ENCODE data around the gene AK9. TPM values are rescaled to one million over a fixed set of nuclear protein-coding genes. Genes with fewer than 3 reads are reported as not detected.

Gene AK9
- polyA plus RNA-seq, 2 donors, result 2.4 to 3.0 TPM

DNA sequence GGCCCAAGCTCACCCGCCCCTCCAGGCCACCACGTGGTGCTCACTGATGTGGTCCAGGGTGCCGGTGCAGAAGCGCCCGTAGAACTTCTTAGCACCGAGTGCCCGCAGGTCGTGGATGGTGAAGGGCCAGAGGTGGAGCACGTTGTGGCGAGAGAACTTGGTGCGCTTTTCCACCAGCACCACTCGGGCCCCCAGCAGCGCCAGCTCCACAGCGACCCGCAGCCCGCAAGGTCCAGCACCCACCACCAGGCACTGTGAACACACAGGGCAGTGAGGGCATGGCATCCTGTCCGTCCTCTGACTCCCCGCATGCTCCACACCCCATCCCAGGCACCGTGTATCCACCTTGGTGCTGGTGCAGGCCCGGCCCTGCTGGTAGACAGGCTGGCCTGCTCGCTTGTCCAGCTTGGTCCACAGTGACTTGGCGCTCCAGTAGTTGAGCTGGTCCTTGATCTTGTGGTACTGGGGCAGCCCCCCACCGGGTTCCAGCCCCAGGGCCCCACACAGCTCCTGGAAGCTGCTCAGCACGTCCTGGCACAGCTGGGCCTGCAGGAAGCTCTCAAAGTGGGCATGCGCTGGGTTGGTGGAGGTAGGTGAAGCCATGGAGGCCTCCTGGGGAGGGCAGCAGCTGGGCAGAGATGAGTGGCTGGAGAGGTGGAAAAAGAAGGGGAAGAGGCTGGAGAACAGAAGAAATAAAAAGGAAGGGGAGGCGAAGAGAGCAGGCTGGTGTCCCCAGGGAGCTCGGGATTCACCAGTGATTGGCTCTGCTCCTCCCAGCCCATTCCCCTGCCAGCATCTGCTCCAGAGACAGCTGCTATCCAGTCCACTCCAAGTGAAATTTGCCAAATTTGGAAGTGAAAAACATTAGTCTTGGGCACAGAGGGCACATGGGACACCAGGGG, 237.2 kb downstream of the AK9 start:
- WGBS, 2 donors, result 90% methylated on average over 27 of the region's 27 CpGs
- Histone ChIP-seq H3K27ac (ENCODE audit: low read depth in 2 of 2, low read length in 1 of 2) (peak overlapping the region; percentile 78 to 80), H3K9me3 (ENCODE audit: control insufficient read depth in 2 of 2, insufficient read depth in 1 of 2, low read depth in 1 of 2, low read length in 1 of 2) (peaks cover 0 to 2% of the 10 kb centered on the region in 2 donors), H3K4me3 (ENCODE audit: low read depth in 1 of 2, low read length in 2 of 2) (peak overlapping the region; percentile 43 to 77), H3K4me1 (ENCODE audit: control insufficient read depth in 2 of 2, insufficient read depth in 2 of 2, low read length in 1 of 2) (peaks cover 13 to 25% of the 10 kb centered on the region in 2 donors), H3K36me3 (ENCODE audit: control insufficient read depth in 2 of 2, insufficient read depth in 2 of 2, low read length in 1 of 2) (no peaks in the 10 kb centered on the region), H3K27me3 (ENCODE audit: control insufficient read depth in 1 of 2, insufficient read depth in 2 of 2, low read length in 2 of 2) (no peaks in the 10 kb centered on the region)

DNA sequence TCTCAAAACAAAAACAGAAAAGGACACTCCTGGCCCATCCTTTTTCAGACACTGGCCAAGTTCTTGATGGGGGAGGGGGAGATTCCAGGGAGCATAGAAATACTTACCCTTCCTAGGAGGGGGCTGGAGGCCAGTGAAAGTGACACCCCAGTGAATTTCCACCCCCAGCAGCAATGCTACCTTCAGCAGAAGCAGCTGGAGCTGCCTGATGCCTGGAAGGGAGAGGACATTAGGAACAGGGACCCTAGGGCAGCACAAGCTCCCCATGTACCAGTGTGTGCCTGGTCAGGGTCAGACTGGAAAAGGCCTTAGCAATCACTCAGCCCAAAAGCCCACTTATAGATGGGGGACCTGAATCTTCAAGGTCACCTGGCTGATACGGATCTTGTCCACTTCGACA, 237.8 kb downstream of the AK9 start:
- Histone ChIP-seq H3K27me3 (ENCODE audit: control insufficient read depth in 1 of 2, insufficient read depth in 2 of 2, low read length in 2 of 2) (no peaks in the 10 kb centered on the region), H3K4me1 (ENCODE audit: control insufficient read depth in 2 of 2, insufficient read depth in 2 of 2, low read length in 1 of 2) (peaks cover 13 to 25% of the 10 kb centered on the region in 2 donors), H3K27ac (ENCODE audit: low read depth in 2 of 2, low read length in 1 of 2) (no peak overlapping the region), H3K4me3 (ENCODE audit: low read depth in 1 of 2, low read length in 2 of 2) (no peak overlapping the region), H3K9me3 (ENCODE audit: control insufficient read depth in 2 of 2, insufficient read depth in 1 of 2, low read depth in 1 of 2, low read length in 1 of 2) (peaks cover 0 to 2% of the 10 kb centered on the region in 2 donors), H3K36me3 (ENCODE audit: control insufficient read depth in 2 of 2, insufficient read depth in 2 of 2, low read length in 1 of 2) (no peaks in the 10 kb centered on the region)
- WGBS, 2 donors, result 94 to 100% methylated on average over 2 of the region's 2 CpGs

DNA sequence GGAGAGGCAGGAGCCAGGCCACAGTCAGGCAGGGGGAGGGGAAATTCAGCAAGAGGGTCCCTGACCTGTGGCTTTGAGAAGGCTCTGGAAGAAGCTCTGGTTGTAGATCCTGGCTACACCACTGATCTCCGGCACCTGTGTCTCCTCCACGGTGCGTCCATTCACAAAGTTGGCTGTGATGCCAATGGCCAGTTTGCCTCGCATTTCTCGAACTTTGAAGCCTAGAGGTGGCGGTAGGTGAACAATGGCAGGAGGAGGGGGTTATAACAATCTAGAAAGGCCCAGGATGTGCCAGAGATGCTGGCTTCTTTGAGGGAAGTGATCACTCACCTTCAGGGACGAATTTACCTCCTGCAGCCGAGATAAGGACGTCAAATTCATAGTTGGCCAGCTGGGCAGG, 238.8 kb downstream of the AK9 start:
- H3K36me3 ChIP-seq (ENCODE audit: control insufficient read depth in 2 of 2, insufficient read depth in 2 of 2, low read length in 1 of 2), result no peaks in the 10 kb centered on the region
- 84 to 89% methylated on average over 9 of the region's 9 CpGs for WGBS, 2 donors

DNA sequence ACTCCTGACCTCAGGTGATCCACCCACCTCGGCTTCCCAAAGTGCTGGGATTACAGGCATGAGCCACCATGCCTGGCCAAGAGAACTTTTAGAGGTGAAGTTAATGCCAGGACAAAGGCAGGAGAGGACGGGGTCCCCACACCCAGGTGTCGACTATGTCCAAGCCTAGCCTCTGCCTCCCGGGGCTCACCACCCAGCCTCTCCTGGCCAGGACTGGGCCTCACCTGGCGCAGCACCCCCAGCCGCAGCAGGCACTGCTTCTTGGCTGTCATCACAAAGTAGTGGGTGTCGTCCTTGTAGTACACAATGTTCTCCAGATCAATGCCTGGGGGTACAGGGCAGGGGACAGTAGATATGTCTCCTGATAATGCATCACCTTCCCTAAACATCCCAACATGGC, 239.6 kb downstream of the AK9 start:
- 81 to 91% methylated on average over 7 of the region's 7 CpGs for WGBS, 2 donors
- Histone ChIP-seq H3K4me1 (ENCODE audit: control insufficient read depth in 2 of 2, insufficient read depth in 2 of 2, low read length in 1 of 2) (peaks cover 13 to 23% of the 10 kb centered on the region in 2 donors), H3K27ac (ENCODE audit: low read depth in 2 of 2, low read length in 1 of 2) (no peak overlapping the region), H3K27me3 (ENCODE audit: control insufficient read depth in 1 of 2, insufficient read depth in 2 of 2, low read length in 2 of 2) (no peaks in the 10 kb centered on the region), H3K9me3 (ENCODE audit: control insufficient read depth in 2 of 2, insufficient read depth in 1 of 2, low read depth in 1 of 2, low read length in 1 of 2) (peaks cover 0 to 2% of the 10 kb centered on the region in 2 donors), H3K36me3 (ENCODE audit: control insufficient read depth in 2 of 2, insufficient read depth in 2 of 2, low read length in 1 of 2) (peaks cover 0 to 4% of the 10 kb centered on the region in 2 donors), H3K4me3 (ENCODE audit: low read depth in 1 of 2, low read length in 2 of 2) (no peak overlapping the region)

More for the DNA sequence above, 238.8 kb downstream of the AK9 start:
- Histone ChIP-seq H3K4me3 (ENCODE audit: low read depth in 1 of 2, low read length in 2 of 2) (no peak overlapping the region), H3K9me3 (ENCODE audit: control insufficient read depth in 2 of 2, insufficient read depth in 1 of 2, low read depth in 1 of 2, low read length in 1 of 2) (peaks cover 0 to 2% of the 10 kb centered on the region in 2 donors), H3K27me3 (ENCODE audit: control insufficient read depth in 1 of 2, insufficient read depth in 2 of 2, low read length in 2 of 2) (no peaks in the 10 kb centered on the region), H3K27ac (ENCODE audit: low read depth in 2 of 2, low read length in 1 of 2) (no peak overlapping the region), H3K4me1 (ENCODE audit: control insufficient read depth in 2 of 2, insufficient read depth in 2 of 2, low read length in 1 of 2) (peaks cover 13 to 25% of the 10 kb centered on the region in 2 donors)

DNA sequence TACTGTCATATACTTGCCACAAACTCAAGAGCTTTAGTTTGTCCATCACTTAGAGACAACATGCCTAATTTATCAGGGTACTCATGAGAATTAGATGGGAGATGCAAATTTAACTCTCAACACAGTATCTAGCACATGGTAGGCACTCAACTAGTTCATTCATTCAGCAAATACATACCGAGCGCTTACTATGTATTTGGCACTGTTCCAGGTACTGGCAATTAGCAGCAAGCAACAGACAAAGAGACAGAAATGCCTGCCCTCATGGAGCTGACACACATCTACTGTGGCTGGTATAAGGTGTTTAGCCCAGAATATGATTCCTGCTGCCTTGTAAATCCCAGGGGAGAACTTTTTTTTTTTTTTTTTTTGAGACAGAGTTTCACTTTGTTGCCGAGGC, 240.2 kb downstream of the AK9 start:
- Histone ChIP-seq H3K9me3 (ENCODE audit: control insufficient read depth in 2 of 2, insufficient read depth in 1 of 2, low read depth in 1 of 2, low read length in 1 of 2) (peaks cover 0 to 2% of the 10 kb centered on the region in 2 donors), H3K36me3 (ENCODE audit: control insufficient read depth in 2 of 2, insufficient read depth in 2 of 2, low read length in 1 of 2) (peaks cover 3 to 9% of the 10 kb centered on the region in 2 donors), H3K4me3 (ENCODE audit: low read depth in 1 of 2, low read length in 2 of 2) (no peak overlapping the region), H3K27me3 (ENCODE audit: control insufficient read depth in 1 of 2, insufficient read depth in 2 of 2, low read length in 2 of 2) (no peaks in the 10 kb centered on the region), H3K27ac (ENCODE audit: low read depth in 2 of 2, low read length in 1 of 2) (no peak overlapping the region), H3K4me1 (ENCODE audit: control insufficient read depth in 2 of 2, insufficient read depth in 2 of 2, low read length in 1 of 2) (peaks cover 10 to 17% of the 10 kb centered on the region in 2 donors)
- 69% methylated on average over 3 of the region's 3 CpGs for WGBS, 2 donors

DNA sequence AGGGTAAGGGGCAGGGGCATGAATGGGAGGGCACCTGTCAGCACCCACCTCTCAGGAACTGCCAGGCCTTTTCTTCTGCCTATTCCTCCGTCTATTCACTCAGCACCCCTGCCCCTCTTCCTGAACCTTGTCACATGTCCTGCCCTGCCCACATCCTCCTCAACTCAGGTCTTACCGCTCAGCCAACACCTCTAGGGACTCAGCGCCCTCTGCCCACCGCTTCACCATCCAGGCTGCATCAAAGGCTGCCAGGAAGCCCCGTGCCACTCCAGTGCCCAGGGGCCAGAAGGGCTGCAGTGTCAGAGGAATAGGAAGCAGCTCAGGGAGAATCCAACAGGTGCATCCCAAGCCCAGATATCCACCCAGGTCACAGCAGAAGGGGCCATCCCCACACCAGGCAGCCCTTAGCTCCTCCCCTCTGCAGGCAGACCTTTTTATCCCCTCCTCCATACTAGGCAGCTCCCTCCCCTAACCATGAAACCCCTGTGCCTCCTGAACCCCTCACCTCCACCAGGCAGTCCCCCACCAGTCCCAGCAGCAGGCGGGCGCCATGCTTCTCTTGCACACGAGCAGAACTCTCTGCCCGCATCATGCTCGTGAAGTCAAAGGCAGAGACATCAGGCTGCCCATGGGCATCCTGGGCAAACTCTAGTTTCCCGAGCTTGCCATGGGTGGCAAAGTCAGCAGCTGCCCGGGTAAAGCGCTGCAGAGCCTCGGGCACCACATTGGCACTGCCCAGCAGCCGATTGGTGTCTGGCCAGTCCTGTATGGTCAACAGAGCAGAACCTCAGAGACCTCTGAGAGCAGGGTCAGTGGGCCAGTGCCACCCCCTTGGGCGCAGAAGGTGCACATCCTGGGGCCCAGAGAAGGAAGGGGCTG, 241.0 kb downstream of the AK9 start:
- H3K27me3 ChIP-seq (ENCODE audit: control insufficient read depth in 1 of 2, insufficient read depth in 2 of 2, low read length in 2 of 2), result no peaks in the 10 kb centered on the region
- H3K27ac ChIP-seq (ENCODE audit: low read depth in 2 of 2, low read length in 1 of 2), result no peak overlapping the region
- peaks cover 10 to 16% of the 10 kb centered on the region in 2 donors for H3K36me3 ChIP-seq (ENCODE audit: control insufficient read depth in 2 of 2, insufficient read depth in 2 of 2, low read length in 1 of 2)
- H3K9me3 ChIP-seq (ENCODE audit: control insufficient read depth in 2 of 2, insufficient read depth in 1 of 2, low read depth in 1 of 2, low read length in 1 of 2), result peaks cover 0 to 2% of the 10 kb centered on the region in 2 donors
- no peak overlapping the region for H3K4me3 ChIP-seq (ENCODE audit: low read depth in 1 of 2, low read length in 2 of 2)
- peaks cover 10 to 16% of the 10 kb centered on the region in 2 donors for H3K4me1 ChIP-seq (ENCODE audit: control insufficient read depth in 2 of 2, insufficient read depth in 2 of 2, low read length in 1 of 2)
- 77% methylated on average over 16 of the region's 16 CpGs for WGBS, 2 donors

DNA sequence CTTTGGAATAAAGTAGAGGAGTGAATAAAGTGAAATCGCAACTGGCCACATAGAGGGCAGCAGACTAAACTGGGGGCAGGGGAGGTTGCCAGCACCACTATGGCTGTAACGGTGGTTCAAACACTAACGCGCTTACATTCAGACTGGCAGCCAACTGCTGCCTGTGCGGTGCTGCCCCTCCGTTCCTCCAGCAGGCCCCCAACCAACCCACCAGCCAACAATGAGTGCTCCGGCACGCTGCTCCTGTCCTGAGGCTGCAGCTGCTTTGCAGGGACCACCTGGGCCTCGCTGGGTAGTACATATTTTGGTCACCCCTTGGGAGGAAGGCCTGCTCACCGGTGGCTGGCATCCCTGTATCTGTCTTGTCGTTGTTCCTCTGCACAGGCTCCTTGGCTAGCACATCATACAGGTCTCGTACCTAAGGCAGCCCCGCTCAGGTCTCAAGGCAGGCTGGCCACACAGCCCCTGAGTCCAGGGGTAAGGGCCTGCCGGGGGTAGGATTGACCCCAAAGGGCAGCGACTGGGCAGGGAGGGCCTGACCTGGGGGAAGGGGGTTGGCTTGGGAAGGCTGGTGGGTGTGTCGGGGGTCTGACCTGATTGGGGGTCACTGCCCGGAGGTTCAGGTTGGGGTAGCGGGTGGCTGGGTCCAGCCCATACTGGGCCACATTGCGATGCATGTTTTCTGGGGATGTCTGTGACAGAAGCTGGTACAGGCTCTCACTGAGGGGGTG, 241.8 kb downstream of the AK9 start:
- Histone ChIP-seq H3K9me3 (ENCODE audit: control insufficient read depth in 2 of 2, insufficient read depth in 1 of 2, low read depth in 1 of 2, low read length in 1 of 2) (peaks cover 0 to 2% of the 10 kb centered on the region in 2 donors), H3K4me3 (ENCODE audit: low read depth in 1 of 2, low read length in 2 of 2) (no peak overlapping the region), H3K4me1 (ENCODE audit: control insufficient read depth in 2 of 2, insufficient read depth in 2 of 2, low read length in 1 of 2) (peaks cover 10 to 14% of the 10 kb centered on the region in 2 donors), H3K36me3 (ENCODE audit: control insufficient read depth in 2 of 2, insufficient read depth in 2 of 2, low read length in 1 of 2) (peaks cover 11 to 18% of the 10 kb centered on the region in 2 donors), H3K27ac (ENCODE audit: low read depth in 2 of 2, low read length in 1 of 2) (no peak overlapping the region), H3K27me3 (ENCODE audit: control insufficient read depth in 1 of 2, insufficient read depth in 2 of 2, low read length in 2 of 2) (no peaks in the 10 kb centered on the region)
- WGBS, 2 donors, result 77 to 83% methylated on average over 18 to 19 of the region's 19 CpGs

DNA sequence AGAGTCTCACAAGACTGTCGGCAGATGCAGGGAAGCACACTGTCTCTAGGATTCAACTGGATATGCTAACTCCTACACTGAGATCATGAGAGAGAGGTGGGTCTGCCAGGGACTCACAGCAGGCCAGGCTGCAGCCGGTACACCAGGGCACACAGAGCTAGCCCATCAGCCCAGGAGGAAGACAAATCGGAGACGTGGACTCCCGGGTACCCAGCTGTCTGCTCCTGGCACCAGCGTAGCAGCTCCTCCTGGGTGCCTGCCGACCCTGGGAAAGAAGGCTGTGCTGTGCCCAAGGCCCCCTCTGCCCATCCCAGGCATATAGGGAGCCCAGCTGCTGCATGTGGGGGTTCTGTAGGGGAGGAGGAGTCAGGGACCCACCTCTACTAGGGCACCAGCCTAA, 242.4 kb downstream of the AK9 start:
- peaks cover 11 to 22% of the 10 kb centered on the region in 2 donors for H3K36me3 ChIP-seq (ENCODE audit: control insufficient read depth in 2 of 2, insufficient read depth in 2 of 2, low read length in 1 of 2)
- peaks cover 6 to 14% of the 10 kb centered on the region in 2 donors for H3K4me1 ChIP-seq (ENCODE audit: control insufficient read depth in 2 of 2, insufficient read depth in 2 of 2, low read length in 1 of 2)
- no peak overlapping the region for H3K4me3 ChIP-seq (ENCODE audit: low read depth in 1 of 2, low read length in 2 of 2)
- WGBS, 2 donors, result 60 to 62% methylated on average over 7 of the region's 7 CpGs
- H3K27ac ChIP-seq (ENCODE audit: low read depth in 2 of 2, low read length in 1 of 2), result no peak overlapping the region
- H3K9me3 ChIP-seq (ENCODE audit: control insufficient read depth in 2 of 2, insufficient read depth in 1 of 2, low read depth in 1 of 2, low read length in 1 of 2), result peaks cover 0 to 2% of the 10 kb centered on the region in 2 donors
- H3K27me3 ChIP-seq (ENCODE audit: control insufficient read depth in 1 of 2, insufficient read depth in 2 of 2, low read length in 2 of 2), result no peaks in the 10 kb centered on the region

Measured in esophagus (tissue), 2 donors.